ENCODE measurements around the gene TRPM3.

DNA sequence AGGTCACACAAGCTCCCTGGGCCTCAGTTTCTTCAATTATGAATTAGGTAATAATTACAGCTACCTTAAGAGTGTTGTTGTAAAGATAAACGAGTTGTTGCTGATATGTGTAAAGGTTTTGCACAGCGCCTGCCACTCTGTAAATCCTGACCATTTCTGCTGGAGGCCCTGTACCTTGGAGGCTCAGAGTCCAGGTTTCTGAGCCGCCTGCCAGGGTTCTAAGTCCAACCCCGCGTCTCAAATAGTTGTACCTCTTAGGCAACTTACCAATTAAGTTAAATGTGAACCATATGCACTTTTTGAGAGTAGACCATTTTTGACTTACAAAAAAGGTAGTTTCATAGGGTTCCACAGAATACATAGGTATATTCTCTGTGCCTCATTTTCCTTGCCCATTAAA is 550.2 kb downstream of the TRPM3 start:
- TF ChIP-seq, protein P1, sequence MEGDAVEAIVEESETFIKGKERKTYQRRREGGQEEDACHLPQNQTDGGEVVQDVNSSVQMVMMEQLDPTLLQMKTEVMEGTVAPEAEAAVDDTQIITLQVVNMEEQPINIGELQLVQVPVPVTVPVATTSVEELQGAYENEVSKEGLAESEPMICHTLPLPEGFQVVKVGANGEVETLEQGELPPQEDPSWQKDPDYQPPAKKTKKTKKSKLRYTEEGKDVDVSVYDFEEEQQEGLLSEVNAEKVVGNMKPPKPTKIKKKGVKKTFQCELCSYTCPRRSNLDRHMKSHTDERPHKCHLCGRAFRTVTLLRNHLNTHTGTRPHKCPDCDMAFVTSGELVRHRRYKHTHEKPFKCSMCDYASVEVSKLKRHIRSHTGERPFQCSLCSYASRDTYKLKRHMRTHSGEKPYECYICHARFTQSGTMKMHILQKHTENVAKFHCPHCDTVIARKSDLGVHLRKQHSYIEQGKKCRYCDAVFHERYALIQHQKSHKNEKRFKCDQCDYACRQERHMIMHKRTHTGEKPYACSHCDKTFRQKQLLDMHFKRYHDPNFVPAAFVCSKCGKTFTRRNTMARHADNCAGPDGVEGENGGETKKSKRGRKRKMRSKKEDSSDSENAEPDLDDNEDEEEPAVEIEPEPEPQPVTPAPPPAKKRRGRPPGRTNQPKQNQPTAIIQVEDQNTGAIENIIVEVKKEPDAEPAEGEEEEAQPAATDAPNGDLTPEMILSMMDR (IDR thresholded peaks at IDR 0.05): no peak
- TF ChIP-seq EP300 (IDR thresholded peaks at IDR 0.05) (no peak), POLR2A (IDR thresholded peaks at IDR 0.05) (no peak)
